GM18498 (cell line): ENCODE results near the gene RBMS2.
A peak's percentile ranks its signal among the peaks of the same experiment; 100 is the strongest.
"Not testable (repeated sequence)": the region's sequence is repeated elsewhere in the genome, so short reads cannot be mapped to it uniquely, and the experiment has no call there.

ENCODE experiments used
- ATAC-seq: cut with Tn5 transposase; IDR thresholded peaks from one replicate; pipeline ENCODE4 v1.9.1; 2021; ENCODE audit warnings: mild to moderate bottlenecking, moderate library complexity; ENCODE audit not compliant: unreplicated experiment

Gene RBMS2

GRCh38 chr12:56577248-56577647 lies 55.6 kb downstream of the RBMS2 start:
- ATAC-seq, result not testable (repeated sequence)

GRCh38 chr12:56578983-56579546 lies 57.4 kb downstream of the RBMS2 start:
- no peak for ATAC-seq

- no peak for ATAC-seq
Observed at GRCh38 chr12:56581418-56582145, 60.0 kb downstream of the RBMS2 start.

- ATAC-seq, result no peak
Observed at GRCh38 chr12:56585098-56585497, 63.5 kb downstream of the RBMS2 start.

GRCh38 chr12:56589783-56590182 lies 68.2 kb downstream of the RBMS2 start:
- ATAC-seq, result no peak

- peak; percentile 46 for ATAC-seq
Observed at GRCh38 chr12:56590237-56590830, 68.7 kb downstream of the RBMS2 start.

GRCh38 chr12:56591126-56591525 lies 69.5 kb downstream of the RBMS2 start:
- ATAC-seq, result no peak

GRCh38 chr12:56591961-56592360 lies 70.3 kb downstream of the RBMS2 start:
- no peak for ATAC-seq

GRCh38 chr12:56593909-56594621 lies 72.4 kb downstream of the RBMS2 start:
- ATAC-seq, result no peak

- ATAC-seq, result no peak
Observed at GRCh38 chr12:56596815-56597214, 75.2 kb downstream of the RBMS2 start.

GRCh38 chr12:56599041-56599440 lies 77.4 kb downstream of the RBMS2 start:
- ATAC-seq, result no peak

- no peak for ATAC-seq
Observed at GRCh38 chr12:56599797-56600196, 78.2 kb downstream of the RBMS2 start.

- no peak for ATAC-seq
Observed at GRCh38 chr12:56600753-56601152, 79.1 kb downstream of the RBMS2 start.

GRCh38 chr12:56601503-56601902 lies 79.9 kb downstream of the RBMS2 start:
- ATAC-seq, result no peak

GRCh38 chr12:56602239-56602638 lies 80.6 kb downstream of the RBMS2 start:
- no peak for ATAC-seq

- no peak for ATAC-seq
Observed at GRCh38 chr12:56604355-56604754, 82.7 kb downstream of the RBMS2 start.

GRCh38 chr12:56614627-56615026 lies 93.0 kb downstream of the RBMS2 start:
- no peak for ATAC-seq

GRCh38 chr12:56616244-56616643 lies 94.6 kb downstream of the RBMS2 start:
- ATAC-seq, result no peak

- no peak for ATAC-seq
Observed at GRCh38 chr12:56616925-56617324, 95.3 kb downstream of the RBMS2 start.

GRCh38 chr12:56622535-56622934 lies 100.9 kb downstream of the RBMS2 start:
- ATAC-seq, result no peak

- ATAC-seq, result no peak
Observed at GRCh38 chr12:56626701-56627100, 105.1 kb downstream of the RBMS2 start.
